Transverse colon (tissue), 4 donors: Measurements from ENCODE around the gene CDA. TPM values are rescaled to one million over a fixed set of nuclear protein-coding genes. Genes with fewer than 3 reads are reported as not detected.

Source experiments
- DNase-seq: peaks from one replicate; pipeline ENCODE4 v3.0.0-alpha.2; 2019
- H3K27ac ChIP-seq, 4 donors: fragments of 200-600 bp; sonication (generic); 2 replicates each; pipeline ENCODE4 v1.5.1; 2016 to 2018; ENCODE audit warnings: inconsistent platforms in 4 of 4
- H3K27me3 ChIP-seq: fragments of 200-600 bp; sonication (generic); 2 replicates; pipeline ENCODE4 v1.5.1; 2017; ENCODE audit warnings: inconsistent platforms
- H3K36me3 ChIP-seq, 4 donors: fragments of 200-600 bp; sonication (generic); 2 replicates each; pipeline ENCODE4 v1.5.1; 2017 to 2019; ENCODE audit warnings: inconsistent platforms in 4 of 4
- H3K4me1 ChIP-seq, 4 donors: fragments of 200-600 bp; sonication (generic); 2 replicates each; pipeline ENCODE4 v1.5.1; 2017 to 2020; ENCODE audit warnings: inconsistent platforms in 4 of 4
- H3K4me3 ChIP-seq, 4 donors: fragments of 200-600 bp; sonication (generic); 1 replicate in 1 of 4; 2 replicates in 3 of 4; pipeline versions ENCODE4 v1.5.1 to v1.6.1; 2017 to 2019; ENCODE audit warnings: inconsistent platforms in 4 of 4
- H3K9me3 ChIP-seq, 2 donors: fragments of 200-600 bp; sonication (generic); 2 replicates each; pipeline ENCODE4 v1.5.1; 2017 to 2019; ENCODE audit warnings: inconsistent platforms in 2 of 2
- EP300 ChIP-seq: sonication (generic); formaldehyde crosslinking; IDR thresholded peaks from one replicate; pipeline ENCODE4 v1.6.1; 2017; ENCODE audit warnings: antibody characterized with exemption, low read depth
- POLR2A ChIP-seq: fragments of 450-650 bp; IDR thresholded peaks from one replicate; pipeline ENCODE4 v1.6.1; 2016; ENCODE audit warnings: antibody characterized with exemption, mild to moderate bottlenecking, moderate library complexity
- POLR2AphosphoS5 ChIP-seq, 3 donors: sonication (generic); formaldehyde crosslinking; IDR thresholded peaks; one replicate each; pipeline ENCODE4 v1.6.1; 2016; ENCODE audit warnings: antibody characterized with exemption in 3 of 3
- WGBS, 2 donors: methylation state at CpG; one replicate each; pipeline ENCODE4 v1.1.5; 2018; ENCODE audit warnings: low coverage in 1 of 2; 5-methylcytosine and 5-hydroxymethylcytosine counted together
- in situ Hi-C, 4 donors: fragments of 200-750 bp; cut with MboI; loops; one replicate each; pipeline versions ENCODE4 v1.15.0 to v1.15.1; 2017; ENCODE audit warnings: low sequenced_read_pairs in 3 of 4, low pct_ligation_motif_present in 1 of 4, low pct_unique_long_range_greater_than_20kb in 1 of 4
- intact Hi-C: fragments of 100-400 bp; cut with DNase I; formaldehyde crosslinking; loops from one replicate; pipeline ENCODE4 v1.15.1; 2023; ENCODE audit warnings: low total_unique reads
- total RNA-seq, 4 donors: library from RNA; depleted of rRNA; stranded (reverse); fragments of >200 nt; gene quantifications; one replicate each; pipeline ENCODE4 v1.1.0, GENCODE V29; 2016
- TF ChIP-seq, protein P1 (sequence below), 5 experiments: fragments of 200-600 bp in 3 of 5; fragments of 450-650 bp in 2 of 5; sonication (generic) in 3 of 5; IDR thresholded peaks; 1 replicate in 2 of 5; 2 replicates in 3 of 5; pipeline ENCODE4 v1.5.1; 2016 to 2017; ENCODE audit warnings: antibody characterized with exemption in 5 of 5, inconsistent platforms in 3 of 5, mild to moderate bottlenecking in 2 of 5, moderate library complexity in 1 of 5

The CDA gene
- total RNA-seq, 4 donors from 2014 or later = 39.7 to 50.5 (median 43.1) TPM; not detected in 1

DNA sequence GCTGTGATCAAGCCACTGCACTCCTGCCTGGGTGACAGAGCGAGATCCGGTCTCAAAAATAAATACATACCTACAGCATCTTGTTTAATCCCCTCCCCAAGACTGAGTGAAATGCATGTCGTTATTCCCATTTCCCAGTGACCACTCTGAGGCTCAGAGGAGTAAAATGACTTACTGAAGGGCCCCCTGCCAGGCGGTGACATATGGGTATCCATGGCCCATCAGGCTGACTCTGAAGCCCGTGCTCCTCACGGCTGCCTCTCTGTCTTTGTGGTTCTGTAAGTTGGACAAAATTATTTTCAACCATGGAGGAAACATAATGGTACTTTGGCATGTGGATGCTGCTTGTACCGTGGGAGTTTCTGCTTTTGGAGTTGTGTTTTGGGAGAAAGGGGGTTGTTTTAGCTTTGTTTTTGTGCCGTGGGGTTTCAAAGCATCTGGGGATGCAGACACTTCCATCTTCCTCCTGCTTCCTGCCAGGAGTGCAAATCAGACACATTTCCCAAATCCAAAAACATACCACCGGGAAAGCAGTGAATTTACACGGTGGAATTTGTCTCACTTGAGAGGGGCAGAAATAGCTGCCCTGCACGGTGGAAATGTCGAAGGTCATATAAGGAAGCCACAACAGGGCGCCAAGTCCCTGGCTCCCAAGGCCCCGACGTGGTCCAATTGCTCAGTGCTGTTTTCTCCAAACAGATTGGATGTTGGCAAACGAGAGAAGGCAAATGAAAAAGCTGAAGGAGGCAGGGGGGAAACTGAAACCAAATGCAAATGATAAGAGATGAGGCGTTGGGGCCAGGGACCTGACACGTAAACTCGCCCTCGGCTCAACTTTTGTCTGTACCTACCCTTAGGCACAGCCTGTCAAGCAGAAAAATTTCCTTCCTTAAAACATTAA is 27.3 kb downstream of the CDA start:
- no peaks in the 10 kb centered on the region for H3K36me3 ChIP-seq
- H3K27me3 ChIP-seq = no peaks in the 10 kb centered on the region
- no peaks in the 10 kb centered on the region for H3K9me3 ChIP-seq
- DNase-seq = no peak
- H3K4me3 ChIP-seq = no peak overlapping the region
- TF ChIP-seq POLR2A = no peak
- TF ChIP-seq EP300 = no peak
- TF ChIP-seq POLR2AphosphoS5 (IDR thresholded peaks at IDR 0.05) = no peak
- TF ChIP-seq, protein P1, sequence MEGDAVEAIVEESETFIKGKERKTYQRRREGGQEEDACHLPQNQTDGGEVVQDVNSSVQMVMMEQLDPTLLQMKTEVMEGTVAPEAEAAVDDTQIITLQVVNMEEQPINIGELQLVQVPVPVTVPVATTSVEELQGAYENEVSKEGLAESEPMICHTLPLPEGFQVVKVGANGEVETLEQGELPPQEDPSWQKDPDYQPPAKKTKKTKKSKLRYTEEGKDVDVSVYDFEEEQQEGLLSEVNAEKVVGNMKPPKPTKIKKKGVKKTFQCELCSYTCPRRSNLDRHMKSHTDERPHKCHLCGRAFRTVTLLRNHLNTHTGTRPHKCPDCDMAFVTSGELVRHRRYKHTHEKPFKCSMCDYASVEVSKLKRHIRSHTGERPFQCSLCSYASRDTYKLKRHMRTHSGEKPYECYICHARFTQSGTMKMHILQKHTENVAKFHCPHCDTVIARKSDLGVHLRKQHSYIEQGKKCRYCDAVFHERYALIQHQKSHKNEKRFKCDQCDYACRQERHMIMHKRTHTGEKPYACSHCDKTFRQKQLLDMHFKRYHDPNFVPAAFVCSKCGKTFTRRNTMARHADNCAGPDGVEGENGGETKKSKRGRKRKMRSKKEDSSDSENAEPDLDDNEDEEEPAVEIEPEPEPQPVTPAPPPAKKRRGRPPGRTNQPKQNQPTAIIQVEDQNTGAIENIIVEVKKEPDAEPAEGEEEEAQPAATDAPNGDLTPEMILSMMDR (IDR thresholded peaks at IDR 0.05) = no peak
- in situ Hi-C loops (no loop called here), intact Hi-C loops (no loop called here)
- 53 to 66% methylated on average over 5 to 20 of the region's 20 CpGs for WGBS, 2 donors
- H3K4me1 ChIP-seq = peaks cover 9 to 28% (median 16%) of the 10 kb centered on the region in 4 donors
- peak overlapping the region in 1 of 4 donors; percentile 14 for H3K27ac ChIP-seq

DNA sequence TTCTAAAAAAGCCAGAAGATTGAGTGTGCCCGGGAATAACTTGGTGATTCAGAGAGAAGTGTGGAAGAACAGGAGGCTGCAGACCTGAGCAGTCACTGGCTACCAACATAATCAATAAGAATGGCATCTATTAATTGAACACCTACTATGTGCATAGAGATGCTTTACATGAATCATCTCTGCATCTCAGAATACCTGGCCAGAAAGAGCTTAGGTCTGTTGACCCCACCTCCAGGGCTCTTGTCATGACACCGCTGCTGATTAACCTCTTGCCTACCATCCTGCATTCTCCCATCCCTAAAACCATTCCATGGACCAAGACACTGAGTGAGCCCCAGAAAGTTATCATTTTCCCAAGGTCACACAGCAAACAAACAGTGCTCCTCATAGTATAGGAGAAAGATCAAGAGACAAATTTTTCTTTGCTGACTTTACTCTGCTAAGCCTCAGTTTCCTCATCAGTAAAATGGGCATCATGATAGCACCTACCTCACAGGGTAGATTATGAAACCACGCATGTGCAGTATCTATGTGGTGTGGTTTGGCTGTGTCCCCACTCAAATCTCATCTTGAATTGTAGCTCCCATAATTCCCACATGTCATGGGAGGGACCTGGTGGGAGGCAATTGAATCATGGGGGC is 28.1 kb downstream of the CDA start:
- H3K9me3 ChIP-seq = no peaks in the 10 kb centered on the region
- no peaks in the 10 kb centered on the region for H3K36me3 ChIP-seq
- TF ChIP-seq POLR2A (no peak), EP300 (no peak), POLR2AphosphoS5 (IDR thresholded peaks at IDR 0.05) (no peak)
- TF ChIP-seq, protein P1 (IDR thresholded peaks at IDR 0.05) = no peak
- DNase-seq = no peak
- intact Hi-C loops (no loop called here), in situ Hi-C loops (no loop called here)
- WGBS, 2 donors = 75% methylated on average over 3 of the region's 3 CpGs
- H3K4me3 ChIP-seq = no peak overlapping the region
- H3K27ac ChIP-seq = peak overlapping the region in 1 of 4 donors; percentile 14
- H3K4me1 ChIP-seq = peaks cover 9 to 27% (median 16%) of the 10 kb centered on the region in 4 donors
- no peaks in the 10 kb centered on the region for H3K27me3 ChIP-seq

DNA sequence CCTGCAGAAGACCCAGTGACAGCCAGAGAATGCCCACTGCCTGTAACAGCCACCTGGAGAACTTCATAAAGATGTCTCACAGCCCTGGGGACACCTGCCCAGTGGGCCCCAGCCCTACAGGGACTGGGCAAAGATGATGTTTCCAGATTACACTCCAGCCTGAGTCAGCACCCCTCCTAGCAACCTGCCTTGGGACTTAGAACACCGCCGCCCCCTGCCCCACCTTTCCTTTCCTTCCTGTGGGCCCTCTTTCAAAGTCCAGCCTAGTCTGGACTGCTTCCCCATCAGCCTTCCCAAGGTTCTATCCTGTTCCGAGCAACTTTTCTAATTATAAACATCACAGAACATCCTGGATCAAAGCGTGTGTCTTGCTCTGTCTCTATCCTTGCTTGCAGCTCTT is 29.7 kb downstream of the CDA start:
- Histone ChIP-seq H3K36me3 (no peaks in the 10 kb centered on the region), H3K4me1 (peaks cover 9 to 18% (median 9%) of the 10 kb centered on the region in 4 donors), H3K27ac (no peak overlapping the region), H3K9me3 (no peaks in the 10 kb centered on the region), H3K4me3 (no peak overlapping the region), H3K27me3 (no peaks in the 10 kb centered on the region)
- intact Hi-C loops = no loop called here
- in situ Hi-C loops = no loop called here
- 56% methylated on average over 4 of the region's 4 CpGs; no CpG with 5 or more reads in 1 of the 2 donors for WGBS, 2 donors
- TF ChIP-seq, protein P1 (IDR thresholded peaks at IDR 0.05) = no peak
- TF ChIP-seq EP300 (no peak), POLR2AphosphoS5 (IDR thresholded peaks at IDR 0.05) (no peak), POLR2A (no peak)
- no peak for DNase-seq

DNA sequence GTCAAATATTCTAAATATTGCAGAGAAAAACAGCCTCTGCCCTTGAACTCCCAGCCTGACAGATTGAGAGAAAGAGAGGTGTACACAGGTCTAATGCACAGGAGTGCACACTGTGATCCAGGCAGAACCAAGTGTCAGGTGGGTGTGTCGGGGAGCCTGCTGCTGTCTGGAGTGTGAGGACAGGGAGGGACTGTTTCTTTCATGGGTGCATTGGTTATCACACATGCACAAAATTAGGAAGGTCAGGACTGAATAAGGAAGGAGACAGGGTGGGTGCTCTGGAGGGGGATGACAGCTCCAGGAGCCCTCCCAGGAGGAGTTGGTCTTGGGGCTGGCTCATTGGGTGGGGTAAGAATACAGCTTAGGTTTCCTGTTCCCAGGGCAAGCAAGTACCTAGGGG is 31.1 kb downstream of the CDA start:
- in situ Hi-C loops = no loop called here
- no peak overlapping the region for H3K27ac ChIP-seq

More for the DNA sequence above, 31.1 kb downstream of the CDA start:
- H3K27me3 ChIP-seq = no peaks in the 10 kb centered on the region
- H3K4me3 ChIP-seq = no peak overlapping the region
- no peaks in the 10 kb centered on the region for H3K36me3 ChIP-seq
- DNase-seq = no peak
- 71 to 81% methylated on average over 1 of the region's 1 CpG for WGBS, 2 donors
- TF ChIP-seq POLR2AphosphoS5 (IDR thresholded peaks at IDR 0.05) (no peak), EP300 (no peak), POLR2A (no peak)
- TF ChIP-seq, protein P1 (IDR thresholded peaks at IDR 0.05) = no peak
- no peaks in the 10 kb centered on the region for H3K9me3 ChIP-seq
- intact Hi-C loops = no loop called here
- H3K4me1 ChIP-seq = peaks cover 0 to 4% (median 0%) of the 10 kb centered on the region in 4 donors
